CD14-positive monocyte (primary cell): ENCODE measurements around the gene ADAM22. TPM values are rescaled to one million over a fixed set of nuclear protein-coding genes. Genes with fewer than 3 reads are reported as not detected.

ENCODE experiments used
- DNase-seq, 3 donors: peaks; one replicate each; pipeline ENCODE4 v3.0.0-alpha.2; 2011 to 2022
- H2AFZ ChIP-seq: 2 replicates; pipeline ENCODE4 v1.6.0; 2012; ENCODE audit warnings: mild to moderate bottlenecking, low read depth, low read length, inconsistent platforms; ENCODE audit not compliant: insufficient read depth, poor library complexity, severe bottlenecking
- H3K27ac ChIP-seq, 2 donors: 1 replicate in 1 of 2; 2 replicates in 1 of 2; pipeline ENCODE4 v1.5.1; 2012 to 2013; ENCODE audit warnings: low read length in 2 of 2, control low read depth in 1 of 2, inconsistent platforms in 1 of 2, low read depth in 1 of 2, mild to moderate bottlenecking in 1 of 2
- H3K27me3 ChIP-seq, 2 donors: one replicate each; pipeline versions ENCODE4 v1.6.0 to v1.6.1; 2011 to 2013; ENCODE audit warnings: low read length in 2 of 2; ENCODE audit not compliant: control insufficient read depth in 2 of 2, insufficient read depth in 2 of 2
- H3K36me3 ChIP-seq, 2 donors: replicated peaks in 1 of 2; 1 replicate in 1 of 2; 2 replicates in 1 of 2; pipeline versions ENCODE4 v1.5.1 to v1.6.1; 2012 to 2013; ENCODE audit warnings: low read length in 2 of 2, control low read depth in 1 of 2, inconsistent platforms in 1 of 2, mild to moderate bottlenecking in 1 of 2; ENCODE audit not compliant: insufficient read depth in 2 of 2, control insufficient read depth in 1 of 2
- H3K4me1 ChIP-seq, 2 donors: 1 replicate in 1 of 2; 2 replicates in 1 of 2; pipeline versions ENCODE4 v1.5.1 to v1.6.1; 2012 to 2013; ENCODE audit warnings: low read length in 2 of 2, control low read depth in 1 of 2, inconsistent platforms in 1 of 2, mild to moderate bottlenecking in 1 of 2, moderate library complexity in 1 of 2; ENCODE audit not compliant: insufficient read depth in 2 of 2, control insufficient read depth in 1 of 2
- H3K4me2 ChIP-seq: replicated peaks from 2 replicates; pipeline ENCODE3; 2012; ENCODE audit warnings: low read length, moderate library complexity, mild to moderate bottlenecking; ENCODE audit not compliant: poor library complexity, severe bottlenecking; ENCODE audit errors: extremely low read depth
- H3K4me3 ChIP-seq, 3 experiments: fragments of 200-600 bp in 1 of 3; sonication (generic) in 1 of 3; replicated peaks in 1 of 3; 1 replicate in 2 of 3; 2 replicates in 1 of 3; pipeline ENCODE4 v1.5.1; 2011 to 2013; ENCODE audit warnings: low read length in 3 of 3, mild to moderate bottlenecking in 3 of 3, control low read depth in 2 of 3, low read depth in 2 of 3, inconsistent platforms in 1 of 3, moderate library complexity in 1 of 3
- H3K79me2 ChIP-seq: 2 replicates; pipeline ENCODE4 v1.6.0; 2012; ENCODE audit warnings: mild to moderate bottlenecking, control low read depth, inconsistent platforms, low read length, moderate library complexity; ENCODE audit not compliant: insufficient read depth
- H3K9ac ChIP-seq: 2 replicates; pipeline ENCODE4 v1.6.0; 2017; ENCODE audit warnings: low read length, mild to moderate bottlenecking; ENCODE audit not compliant: insufficient read depth, poor library complexity, severe bottlenecking
- H3K9me3 ChIP-seq, 2 donors: replicated peaks in 1 of 2; 1 replicate in 1 of 2; 2 replicates in 1 of 2; pipeline versions ENCODE4 v1.5.1 to v1.6.1; 2012 to 2013; ENCODE audit warnings: low read length in 2 of 2, control low read depth in 1 of 2; ENCODE audit not compliant: control insufficient read depth in 1 of 2, insufficient read depth in 1 of 2
- H4K20me1 ChIP-seq: 2 replicates; pipeline ENCODE4 v1.6.0; 2012; ENCODE audit warnings: mild to moderate bottlenecking, low read length, control low read depth, moderate library complexity; ENCODE audit not compliant: insufficient read depth
- H3K27ac Mint-ChIP-seq, 7 donors: one replicate each; pipeline ENCODE4 v1.8.0; 2020; ENCODE audit warnings: mild to moderate bottlenecking in 7 of 7, mixed read lengths in 7 of 7, moderate library complexity in 6 of 7, inconsistent platforms in 2 of 7
- H3K27me3 Mint-ChIP-seq, 3 donors: one replicate each; pipeline ENCODE4 v1.8.0; 2021 to 2022; ENCODE audit warnings: low read depth in 3 of 3, mild to moderate bottlenecking in 3 of 3, mixed read lengths in 3 of 3, moderate library complexity in 3 of 3, inconsistent platforms in 1 of 3
- H3K36me3 Mint-ChIP-seq, 2 donors: one replicate each; pipeline ENCODE4 v1.8.0; 2020; ENCODE audit warnings: mixed read lengths in 2 of 2, inconsistent platforms in 1 of 2, mild to moderate bottlenecking in 1 of 2
- H3K4me1 Mint-ChIP-seq: one replicate; pipeline ENCODE4 v1.8.0; 2020; ENCODE audit warnings: mild to moderate bottlenecking, mixed read lengths
- H3K4me3 Mint-ChIP-seq, 2 donors: one replicate each; pipeline ENCODE4 v1.8.0; 2020; ENCODE audit warnings: mild to moderate bottlenecking in 2 of 2, mixed read lengths in 2 of 2, moderate library complexity in 1 of 2
- H3K9me3 Mint-ChIP-seq, 7 donors: one replicate each; pipeline ENCODE4 v1.8.0; 2020 to 2022; ENCODE audit warnings: mixed read lengths in 7 of 7, mild to moderate bottlenecking in 6 of 7, moderate library complexity in 6 of 7, inconsistent platforms in 2 of 7
- WGBS: methylation state at CpG from one replicate; pipeline ENCODE4 v1.1.5; 2013; ENCODE audit warnings: missing lambda C conversion rate; ENCODE audit not compliant: insufficient coverage; 5-methylcytosine and 5-hydroxymethylcytosine counted together
- intact Hi-C, 2 donors: fragments of 100-400 bp; cut with micrococcal nuclease; formaldehyde crosslinking; loops; one replicate each; pipeline versions ENCODE4 v1.15.0 to v1.15.1; 2023
- polyA plus RNA-seq, 3 donors: library from polyadenylated mRNA; depleted of rRNA in 1 of 3; unstranded in 2 of 3; stranded (reverse) in 1 of 3; fragments of 300-500 nt in 2 of 3; fragments of >200 nt in 1 of 3; fragmentation: Illumina TruSeq in 2 of 3; gene quantifications; 1 replicate in 2 of 3; 2 replicates in 1 of 3; pipeline ENCODE4 v1.2.3, GENCODE V29; 2012 to 2021
- TF ChIP-seq, protein P1 (sequence below): fragments of 200-600 bp; IDR thresholded peaks from one replicate; pipeline ENCODE4 v1.8.0; 2022; ENCODE audit warnings: antibody characterized with exemption, mild to moderate bottlenecking

Gene ADAM22
- polyA plus RNA-seq, 3 donors = 0.01 to 0.17 TPM; not detected in 1

DNA sequence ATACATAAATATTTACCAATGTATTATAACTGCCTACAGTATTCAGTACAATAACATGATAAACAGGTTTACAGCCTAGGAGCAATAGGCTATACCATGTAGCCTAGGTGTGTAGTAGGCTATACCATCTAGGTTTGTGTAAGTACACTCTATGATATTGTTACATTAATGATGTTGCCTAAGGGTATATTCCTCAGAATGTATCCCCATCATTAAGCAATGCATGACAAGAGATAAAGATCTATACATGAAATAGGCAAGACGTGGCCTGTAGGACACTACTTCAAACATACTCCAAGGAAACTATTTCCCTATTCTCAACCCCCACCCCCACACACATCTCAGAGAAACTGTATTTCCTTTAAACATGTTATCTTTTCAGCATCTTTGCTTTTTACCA, 15.3 kb upstream of the ADAM22 start:
- no peaks in the 10 kb centered on the region for H4K20me1 ChIP-seq
- Mint-ChIP-seq H3K9me3 (peaks cover 0 to 3% (median 0%) of the 10 kb centered on the region in 7 donors), H3K27me3 (peaks cover 2% of the 10 kb centered on the region in 3 donors), H3K27ac (no peak overlapping the region), H3K4me3 (no peak overlapping the region), H3K36me3 (no peaks in the 10 kb centered on the region), H3K4me1 (no peaks in the 10 kb centered on the region)
- TF ChIP-seq, protein P1, sequence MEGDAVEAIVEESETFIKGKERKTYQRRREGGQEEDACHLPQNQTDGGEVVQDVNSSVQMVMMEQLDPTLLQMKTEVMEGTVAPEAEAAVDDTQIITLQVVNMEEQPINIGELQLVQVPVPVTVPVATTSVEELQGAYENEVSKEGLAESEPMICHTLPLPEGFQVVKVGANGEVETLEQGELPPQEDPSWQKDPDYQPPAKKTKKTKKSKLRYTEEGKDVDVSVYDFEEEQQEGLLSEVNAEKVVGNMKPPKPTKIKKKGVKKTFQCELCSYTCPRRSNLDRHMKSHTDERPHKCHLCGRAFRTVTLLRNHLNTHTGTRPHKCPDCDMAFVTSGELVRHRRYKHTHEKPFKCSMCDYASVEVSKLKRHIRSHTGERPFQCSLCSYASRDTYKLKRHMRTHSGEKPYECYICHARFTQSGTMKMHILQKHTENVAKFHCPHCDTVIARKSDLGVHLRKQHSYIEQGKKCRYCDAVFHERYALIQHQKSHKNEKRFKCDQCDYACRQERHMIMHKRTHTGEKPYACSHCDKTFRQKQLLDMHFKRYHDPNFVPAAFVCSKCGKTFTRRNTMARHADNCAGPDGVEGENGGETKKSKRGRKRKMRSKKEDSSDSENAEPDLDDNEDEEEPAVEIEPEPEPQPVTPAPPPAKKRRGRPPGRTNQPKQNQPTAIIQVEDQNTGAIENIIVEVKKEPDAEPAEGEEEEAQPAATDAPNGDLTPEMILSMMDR = no peak
- H3K4me3 ChIP-seq = no peak overlapping the region
- 20% methylated on average over 1 of the region's 1 CpG for WGBS
- no peak overlapping the region for H3K9ac ChIP-seq
- H2AFZ ChIP-seq = no peak overlapping the region
- no peaks in the 10 kb centered on the region for H3K36me3 ChIP-seq
- H3K27ac ChIP-seq = no peak overlapping the region
- no peaks in the 10 kb centered on the region for H3K9me3 ChIP-seq
- no peaks in the 10 kb centered on the region for H3K4me1 ChIP-seq
- no peak for DNase-seq
- no peak overlapping the region for H3K4me2 ChIP-seq
- H3K79me2 ChIP-seq = no peaks in the 10 kb centered on the region
- intact Hi-C loops = no loop called here
- no peaks in the 10 kb centered on the region for H3K27me3 ChIP-seq

DNA sequence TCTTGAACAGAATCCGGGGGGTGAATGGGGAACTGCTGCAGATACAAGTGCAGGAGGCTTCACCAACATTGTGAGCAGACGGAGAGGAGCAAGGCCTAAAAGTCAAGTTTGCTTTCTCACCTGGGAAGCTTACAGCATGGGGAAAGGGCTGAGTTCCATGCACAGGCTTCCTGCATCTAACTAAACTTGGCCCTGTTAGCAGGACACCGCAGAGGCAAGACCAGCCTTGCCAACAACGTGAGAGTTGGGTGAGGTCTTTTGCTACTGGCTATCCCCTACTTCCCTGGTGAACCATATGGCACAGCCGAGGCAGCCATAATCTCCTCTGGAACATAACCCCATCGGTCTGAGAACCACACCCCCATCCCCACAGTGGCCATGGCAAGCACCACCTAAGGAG, 14.2 kb upstream of the ADAM22 start:
- intact Hi-C loops = no loop called here
- TF ChIP-seq, protein P1 = no peak

More for the DNA sequence above, 14.2 kb upstream of the ADAM22 start:
- Mint-ChIP-seq H3K27ac (no peak overlapping the region), H3K4me3 (no peak overlapping the region), H3K36me3 (no peaks in the 10 kb centered on the region), H3K9me3 (peaks cover 0 to 3% (median 0%) of the 10 kb centered on the region in 7 donors), H3K27me3 (peaks cover 2% of the 10 kb centered on the region in 3 donors), H3K4me1 (no peaks in the 10 kb centered on the region)
- Histone ChIP-seq H4K20me1 (no peaks in the 10 kb centered on the region), H3K4me2 (no peak overlapping the region), H3K27me3 (no peaks in the 10 kb centered on the region), H3K9ac (no peak overlapping the region), H3K27ac (no peak overlapping the region), H3K4me3 (no peak overlapping the region), H2AFZ (peak overlapping the region; percentile 13), H3K9me3 (no peaks in the 10 kb centered on the region), H3K79me2 (no peaks in the 10 kb centered on the region), H3K36me3 (no peaks in the 10 kb centered on the region), H3K4me1 (no peaks in the 10 kb centered on the region)
- WGBS = 95% methylated on average over 6 of the region's 6 CpGs
- DNase-seq = no peak
